OCI-LY7 (cell line): ENCODE results near the gene DNAAF3.

Experiments used
- CTCF ChIP-seq: fragments of 200-600 bp; sonication (generic); conservative IDR thresholded peaks from 2 replicates; pipeline ENCODE4 v1.5.1; 2014; ENCODE audit warnings: mild to moderate bottlenecking, antibody characterized with exemption, low read length, moderate library complexity, mixed read lengths
- EZH2phosphoT487 ChIP-seq: fragments of 200-600 bp; sonication (generic); IDR thresholded peaks from 2 replicates; pipeline ENCODE4 v1.6.1; 2018; ENCODE audit warnings: low read depth, borderline replicate concordance, mild to moderate bottlenecking, mixed run types, antibody characterized with exemption, low read length, moderate library complexity, mixed read lengths

DNA sequence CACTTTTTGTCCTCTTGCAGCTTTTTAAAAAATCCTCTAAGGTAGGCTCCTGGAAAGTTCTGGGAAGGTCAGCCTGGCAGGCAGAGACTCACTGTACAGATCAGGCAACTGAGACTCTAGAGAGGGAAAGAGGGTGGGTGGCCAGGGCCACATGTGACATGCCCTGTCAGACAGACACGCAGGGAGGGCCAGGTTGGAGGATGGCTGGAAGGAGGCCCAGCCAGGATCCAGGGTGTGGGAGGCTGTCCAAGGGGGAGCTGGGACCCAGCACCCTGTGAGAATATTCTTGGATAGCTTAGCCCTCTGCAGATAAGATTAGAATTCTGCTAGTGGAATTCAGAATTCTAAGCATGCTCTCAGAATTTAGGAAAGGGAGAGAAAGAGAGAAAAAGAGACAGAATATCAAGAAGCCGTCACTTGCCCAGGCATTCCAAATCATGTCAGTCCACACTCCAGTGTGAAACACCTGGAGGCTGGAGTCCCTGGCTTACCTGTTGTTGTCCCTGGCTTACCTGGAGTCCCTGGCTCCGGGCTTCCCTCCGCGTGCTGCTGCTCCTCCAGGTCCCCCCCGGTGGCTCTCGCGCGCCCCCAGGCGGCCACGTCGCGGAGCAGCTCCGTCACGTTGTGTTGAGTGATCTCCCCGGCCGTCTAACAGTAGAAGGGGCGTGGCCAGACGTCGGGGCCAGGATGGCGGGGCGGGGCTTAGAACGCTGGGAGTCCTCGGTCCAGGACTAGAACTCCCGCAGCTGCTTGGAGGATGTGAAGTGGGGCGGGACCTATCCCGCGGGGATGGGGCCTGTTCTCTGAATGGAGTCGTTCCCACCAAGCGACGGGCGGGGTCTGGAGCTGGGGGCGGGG lies 6.1 kb downstream of the DNAAF3 start:
- TF ChIP-seq CTCF (peak; percentile 98), EZH2phosphoT487 (no peak)
